ENCODE data around the gene SHBG. TPM values are rescaled to one million over a fixed set of nuclear protein-coding genes. Genes with fewer than 3 reads are reported as not detected.

Gene SHBG
- polyA plus RNA-seq, 1 donor (not counting 4 experiments of a cell fraction or from before 2014, with no cell fraction given) = 0.14 TPM

DNA sequence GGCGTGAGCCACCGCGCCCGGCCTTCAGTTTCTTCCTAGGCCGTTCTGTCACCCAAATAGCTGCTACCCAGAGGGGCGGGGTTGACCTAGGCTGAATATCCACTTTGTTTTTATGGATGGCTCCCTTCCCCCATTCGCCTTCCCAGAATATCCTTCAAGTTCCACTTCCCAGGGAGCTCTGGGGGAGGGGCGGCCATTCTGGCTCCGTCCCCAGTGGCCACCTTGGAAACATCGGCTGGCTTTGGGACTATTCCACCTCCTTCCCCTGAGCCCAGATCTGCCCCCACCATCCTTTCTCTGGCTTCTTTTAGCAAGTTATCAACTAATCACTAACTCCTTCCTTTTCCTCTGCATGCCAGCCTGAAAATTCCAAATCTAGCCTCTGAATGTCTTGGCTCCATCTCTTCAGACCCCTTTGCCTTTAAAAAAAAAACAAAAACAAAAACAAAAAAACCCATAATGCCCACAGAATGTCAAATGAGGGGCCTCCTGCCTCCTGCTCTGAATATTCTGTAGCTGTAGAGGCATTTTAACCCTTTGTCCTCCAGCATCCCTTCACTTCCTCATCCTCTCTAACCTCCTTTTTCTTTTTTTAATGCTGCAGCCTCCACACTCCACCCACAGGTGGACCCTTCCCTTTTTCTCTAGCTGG, 27.1 kb downstream of the SHBG start:
- FAIRE-seq = no peak
- TF ChIP-seq EZH2 (IDR thresholded peaks at IDR 0.05; ENCODE audit: low read length) = no peak
- TF ChIP-seq, protein P1, sequence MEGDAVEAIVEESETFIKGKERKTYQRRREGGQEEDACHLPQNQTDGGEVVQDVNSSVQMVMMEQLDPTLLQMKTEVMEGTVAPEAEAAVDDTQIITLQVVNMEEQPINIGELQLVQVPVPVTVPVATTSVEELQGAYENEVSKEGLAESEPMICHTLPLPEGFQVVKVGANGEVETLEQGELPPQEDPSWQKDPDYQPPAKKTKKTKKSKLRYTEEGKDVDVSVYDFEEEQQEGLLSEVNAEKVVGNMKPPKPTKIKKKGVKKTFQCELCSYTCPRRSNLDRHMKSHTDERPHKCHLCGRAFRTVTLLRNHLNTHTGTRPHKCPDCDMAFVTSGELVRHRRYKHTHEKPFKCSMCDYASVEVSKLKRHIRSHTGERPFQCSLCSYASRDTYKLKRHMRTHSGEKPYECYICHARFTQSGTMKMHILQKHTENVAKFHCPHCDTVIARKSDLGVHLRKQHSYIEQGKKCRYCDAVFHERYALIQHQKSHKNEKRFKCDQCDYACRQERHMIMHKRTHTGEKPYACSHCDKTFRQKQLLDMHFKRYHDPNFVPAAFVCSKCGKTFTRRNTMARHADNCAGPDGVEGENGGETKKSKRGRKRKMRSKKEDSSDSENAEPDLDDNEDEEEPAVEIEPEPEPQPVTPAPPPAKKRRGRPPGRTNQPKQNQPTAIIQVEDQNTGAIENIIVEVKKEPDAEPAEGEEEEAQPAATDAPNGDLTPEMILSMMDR (optimal IDR thresholded peaks at IDR 0.05 in 1 of 3, IDR thresholded peaks at IDR 0.05 in 1 of 3, conservative IDR thresholded peaks at IDR 0.05 in 1 of 3; ENCODE audit: extremely low read depth in 1 of 3, insufficient read depth in 2 of 3, low read length in 3 of 3) = no peak
- no peak overlapping the region for H3K4me2 ChIP-seq (ENCODE audit: control insufficient read depth, extremely low read depth, insufficient read depth, low read depth, low read length)
- H3K36me3 ChIP-seq (ENCODE audit: control insufficient read depth in 2 of 2, extremely low read depth in 1 of 2, insufficient read depth in 2 of 2, low read length in 2 of 2) = no peaks in the 10 kb centered on the region
- no peaks in the 10 kb centered on the region for H3K4me1 ChIP-seq (ENCODE audit: control insufficient read depth, extremely low read depth, insufficient read depth, low read length)
- H3K27ac ChIP-seq (ENCODE audit: control insufficient read depth, insufficient read depth, low read length) = no peak overlapping the region
- H3K9ac ChIP-seq (ENCODE audit: control insufficient read depth, extremely low read depth, insufficient read depth, low read length) = no peak overlapping the region
- H4K20me1 ChIP-seq (ENCODE audit: control insufficient read depth, extremely low read depth, insufficient read depth, low read length) = no peaks in the 10 kb centered on the region
- DNase-seq (ENCODE audit: low read depth, low spot score) = no peak
- no peak overlapping the region for H2AFZ ChIP-seq (ENCODE audit: control insufficient read depth, low read length)
- dilution Hi-C loops (cut with MboI; ENCODE audit: extremely low pct_ligation_motif_present, low sequenced_read_pairs) = no loop called here
- H3K79me2 ChIP-seq (ENCODE audit: control insufficient read depth, insufficient read depth, low read length) = no peaks in the 10 kb centered on the region
- no peak overlapping the region for H3K4me3 ChIP-seq (ENCODE audit: control insufficient read depth in 2 of 3, extremely low read depth in 1 of 3, insufficient read depth in 2 of 3, low read depth in 1 of 3, low read length in 3 of 3)
- H3K9me1 ChIP-seq (ENCODE audit: control insufficient read depth, extremely low read depth, insufficient read depth, low read length) = no peaks in the 10 kb centered on the region
- no peaks in the 10 kb centered on the region for H3K9me3 ChIP-seq (ENCODE audit: control insufficient read depth, low read depth, low read length)
- H3K27me3 ChIP-seq (ENCODE audit: control insufficient read depth, extremely low read depth, insufficient read depth, low read length) = peaks cover 22% of the 10 kb centered on the region

GRCh38 chr17:7667656-7668406, 37.9 kb downstream of the SHBG start:
- Histone ChIP-seq H3K36me3 (ENCODE audit: control insufficient read depth in 2 of 2, extremely low read depth in 1 of 2, insufficient read depth in 2 of 2, low read length in 2 of 2) (peaks cover 12 to 18% of the 10 kb centered on the region in 2 experiments), H3K9ac (ENCODE audit: control insufficient read depth, extremely low read depth, insufficient read depth, low read length) (no peak overlapping the region), H3K27ac (ENCODE audit: control insufficient read depth, insufficient read depth, low read length) (no peak overlapping the region), H3K4me1 (ENCODE audit: control insufficient read depth, extremely low read depth, insufficient read depth, low read length) (no peaks in the 10 kb centered on the region), H3K4me3 (ENCODE audit: control insufficient read depth in 2 of 3, extremely low read depth in 1 of 3, insufficient read depth in 2 of 3, low read depth in 1 of 3, low read length in 3 of 3) (no peak overlapping the region), H2AFZ (ENCODE audit: control insufficient read depth, low read length) (no peak overlapping the region), H3K9me3 (ENCODE audit: control insufficient read depth, low read depth, low read length) (no peaks in the 10 kb centered on the region), H3K9me1 (ENCODE audit: control insufficient read depth, extremely low read depth, insufficient read depth, low read length) (no peaks in the 10 kb centered on the region), H3K27me3 (ENCODE audit: control insufficient read depth, extremely low read depth, insufficient read depth, low read length) (no peaks in the 10 kb centered on the region), H3K4me2 (ENCODE audit: control insufficient read depth, extremely low read depth, insufficient read depth, low read depth, low read length) (no peak overlapping the region), H4K20me1 (ENCODE audit: control insufficient read depth, extremely low read depth, insufficient read depth, low read length) (no peaks in the 10 kb centered on the region), H3K79me2 (ENCODE audit: control insufficient read depth, insufficient read depth, low read length) (no peaks in the 10 kb centered on the region)
- FAIRE-seq (no peak), DNase-seq (ENCODE audit: low read depth, low spot score) (no peak)
- TF ChIP-seq, protein P1 (optimal IDR thresholded peaks at IDR 0.05 in 1 of 3, IDR thresholded peaks at IDR 0.05 in 1 of 3, conservative IDR thresholded peaks at IDR 0.05 in 1 of 3; ENCODE audit: extremely low read depth in 1 of 3, insufficient read depth in 2 of 3, low read length in 3 of 3) = no peak
- no peak for TF ChIP-seq EZH2 (IDR thresholded peaks at IDR 0.05; ENCODE audit: low read length)
- dilution Hi-C loops (cut with MboI; ENCODE audit: extremely low pct_ligation_motif_present, low sequenced_read_pairs) = no loop called here
